Stimulated activated CD8-positive, alpha-beta memory T cell treated with anti-CD3 and anti-CD28 coated beads, Interleukin-4, amount 100 ng/mL, for 1 hour (primary cell): ENCODE measurements around the gene OSTF1.

Source experiments
- DNase-seq, 2 donors: peaks; one replicate each; pipeline ENCODE4 v3.0.0-alpha.2; 2020; ENCODE audit warnings: low read depth in 2 of 2, low spot score in 1 of 2

The OSTF1 gene, protein sequence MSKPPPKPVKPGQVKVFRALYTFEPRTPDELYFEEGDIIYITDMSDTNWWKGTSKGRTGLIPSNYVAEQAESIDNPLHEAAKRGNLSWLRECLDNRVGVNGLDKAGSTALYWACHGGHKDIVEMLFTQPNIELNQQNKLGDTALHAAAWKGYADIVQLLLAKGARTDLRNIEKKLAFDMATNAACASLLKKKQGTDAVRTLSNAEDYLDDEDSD

DNA sequence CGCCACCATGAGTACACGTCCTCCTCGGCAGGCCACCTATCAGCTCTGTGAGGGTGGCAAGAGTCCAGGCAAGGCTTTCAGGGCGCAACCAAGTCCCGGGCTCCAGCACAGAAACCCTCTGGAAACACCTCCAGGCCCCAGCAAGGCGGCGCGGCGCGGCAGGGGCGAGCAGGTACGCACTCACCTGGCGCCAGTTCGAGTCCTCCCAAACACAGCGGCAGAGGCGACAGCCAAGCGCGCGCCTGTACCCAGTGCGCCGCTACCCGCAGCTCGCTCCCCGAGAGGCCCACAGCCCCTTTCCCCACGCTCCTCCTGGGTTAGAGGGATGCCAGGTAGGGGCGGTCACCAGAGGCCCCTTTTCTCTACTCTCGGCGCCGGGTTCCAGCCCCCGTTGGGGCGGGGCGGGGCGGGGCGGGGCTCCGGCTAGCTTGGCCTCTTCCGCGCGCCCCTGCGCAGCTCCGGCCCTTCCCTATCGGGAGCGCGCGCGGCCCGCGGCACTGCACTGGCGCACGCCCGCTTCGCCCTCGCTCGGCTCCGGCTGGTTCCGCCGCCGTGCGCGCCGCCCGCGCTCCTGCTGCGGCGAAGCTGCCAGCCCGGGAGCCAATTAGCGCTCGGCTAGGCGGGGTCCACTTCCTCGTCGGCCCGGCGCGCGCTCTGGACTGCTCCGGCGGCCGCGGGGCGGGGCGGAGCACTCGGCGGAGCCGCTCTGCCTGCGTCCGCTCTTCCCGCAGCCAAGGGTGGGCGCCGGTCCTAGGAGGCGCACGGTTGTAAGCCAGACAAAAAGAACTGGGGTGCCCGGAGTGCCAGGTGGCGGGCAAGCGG is at the start of gene OSTF1, which contains the start of gene NMRK1:
OSTF1 (plus strand) TSS at position 691 of the 822 bp plus-strand sequence. CDS start 179 bp downstream, outside the sequence.
NMRK1 (minus strand) TSS at position 332 of the 822 bp plus-strand sequence. CDS start 5,040 bp downstream, outside the sequence.
- peak; percentile 76 to 85 for DNase-seq

DNA sequence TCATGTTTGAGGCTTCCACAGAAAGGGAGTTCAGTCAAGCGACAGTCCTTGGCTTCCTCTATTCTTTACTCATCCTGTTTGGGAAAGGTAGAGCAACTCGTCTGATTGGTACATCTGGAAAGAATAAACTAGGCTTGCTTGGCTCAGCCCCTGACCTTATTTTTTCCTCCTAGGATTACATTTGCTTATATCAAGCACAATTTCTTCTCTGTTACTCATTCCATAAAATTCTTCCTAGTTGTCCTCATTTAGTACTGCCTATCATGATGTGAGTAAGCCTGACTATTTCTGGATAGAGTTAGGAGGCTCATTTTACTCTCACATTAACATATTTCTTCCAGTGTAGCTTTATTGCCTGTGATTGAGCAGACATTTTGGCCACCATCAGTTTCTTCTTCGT is 49.3 kb upstream of the OSTF1 start:
- no peak for DNase-seq

DNA sequence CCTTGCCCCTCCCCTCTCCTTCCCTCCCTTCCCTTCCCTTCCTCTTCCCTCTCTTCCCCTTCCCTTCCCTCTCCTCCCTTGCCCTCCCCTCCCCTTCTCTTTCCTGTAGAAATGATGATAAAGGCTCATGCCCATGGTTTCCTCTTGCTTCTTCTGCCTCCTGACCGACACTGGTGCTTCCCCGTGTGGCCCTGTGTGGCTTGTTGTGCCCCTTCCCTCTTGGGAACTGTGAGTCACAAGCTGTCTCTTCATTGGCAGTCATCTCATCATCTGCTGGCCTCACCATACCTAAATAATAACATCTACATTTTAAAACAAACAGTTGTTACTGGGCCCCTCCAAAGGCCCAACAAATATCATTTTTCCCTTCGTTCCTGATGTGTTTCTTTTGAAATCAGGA is 48.5 kb upstream of the OSTF1 start:
- DNase-seq = no peak

DNA sequence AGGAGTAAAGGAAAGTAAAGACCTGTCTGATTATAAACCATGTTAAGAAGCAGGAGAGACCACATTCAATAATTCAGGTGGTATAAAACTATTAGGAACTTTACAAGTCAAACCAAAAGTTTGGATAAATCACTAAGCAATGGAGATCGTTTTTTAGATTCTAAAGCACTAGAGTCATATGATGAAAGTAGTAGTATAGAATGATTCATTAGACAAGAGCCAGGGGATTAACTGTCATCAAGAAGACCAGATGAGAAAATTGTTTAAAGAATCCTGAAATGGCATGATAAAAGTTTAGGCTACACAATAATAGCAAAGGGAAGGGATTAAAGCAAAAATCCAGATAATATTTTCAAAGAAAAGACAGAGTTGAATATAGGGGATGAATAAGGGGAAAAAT is 47.3 kb upstream of the OSTF1 start:
- no peak for DNase-seq

DNA sequence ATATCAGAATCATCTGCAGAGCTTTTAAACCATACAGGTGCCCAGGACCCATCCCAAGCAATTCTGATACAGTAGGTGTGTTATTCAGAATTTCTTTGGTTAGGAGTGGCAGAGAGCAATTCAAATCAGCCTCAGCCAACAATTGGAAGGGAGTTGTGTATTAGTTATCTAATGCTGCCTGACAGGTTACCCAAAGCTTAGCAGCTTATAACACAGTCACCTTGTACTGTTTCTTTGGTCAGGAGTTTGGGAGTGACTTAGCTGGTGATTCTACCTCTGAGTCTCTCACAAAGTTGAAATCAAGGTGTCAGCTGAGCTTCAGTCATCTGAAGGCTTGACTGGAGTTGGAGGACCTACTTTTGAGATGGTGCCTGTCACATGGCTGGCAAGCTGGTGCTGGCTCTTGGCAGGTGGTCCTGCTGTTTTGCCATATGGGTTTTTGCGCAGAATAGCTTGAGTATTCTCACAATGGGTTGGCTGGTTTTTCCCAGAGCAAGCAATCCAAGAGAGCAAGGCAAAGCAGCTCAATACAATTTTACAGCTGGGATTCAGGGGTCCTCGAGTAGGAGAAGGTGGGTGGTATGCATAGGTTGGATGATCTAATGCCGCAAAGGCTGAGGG is 41.5 kb upstream of the OSTF1 start:
- no peak for DNase-seq

DNA sequence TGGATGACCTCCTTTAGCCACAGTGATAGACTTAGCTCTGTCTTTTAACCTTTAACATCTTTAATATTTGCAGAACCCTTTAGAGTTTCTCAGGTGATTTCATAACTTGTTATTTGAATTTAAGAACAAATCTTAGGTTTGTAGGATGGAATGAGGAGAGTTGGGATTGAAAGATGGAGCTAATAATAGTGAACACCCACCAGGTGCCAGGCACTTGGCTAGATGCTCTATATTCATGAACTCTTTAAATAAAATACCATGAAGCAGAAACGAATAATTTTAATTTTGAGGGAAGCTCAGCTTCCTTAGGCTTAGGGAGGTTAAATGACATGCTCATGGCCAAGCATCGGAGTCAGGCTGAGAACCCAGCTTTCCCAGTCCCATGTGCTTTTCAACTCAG is 40.8 kb upstream of the OSTF1 start:
- no peak for DNase-seq

DNA sequence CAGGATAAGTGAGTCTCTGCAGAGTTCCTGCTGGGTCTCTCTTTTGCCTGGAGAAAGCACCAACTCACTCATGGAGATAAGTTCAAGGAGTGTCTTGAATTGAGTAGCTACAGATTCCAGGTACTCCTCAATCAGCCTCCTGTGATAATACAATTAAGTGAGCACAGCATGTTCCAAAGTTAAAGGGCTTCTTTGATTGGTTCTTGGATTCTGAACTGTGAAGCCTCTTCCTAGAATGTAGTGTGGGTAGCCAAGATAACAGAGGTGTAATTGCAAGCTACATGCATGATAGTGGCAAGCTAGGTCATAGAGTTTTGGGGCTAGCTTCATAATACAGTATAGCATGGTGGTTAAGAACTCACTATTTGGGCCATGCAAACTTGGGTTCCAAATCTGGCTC is 37.0 kb upstream of the OSTF1 start:
- DNase-seq = no peak

DNA sequence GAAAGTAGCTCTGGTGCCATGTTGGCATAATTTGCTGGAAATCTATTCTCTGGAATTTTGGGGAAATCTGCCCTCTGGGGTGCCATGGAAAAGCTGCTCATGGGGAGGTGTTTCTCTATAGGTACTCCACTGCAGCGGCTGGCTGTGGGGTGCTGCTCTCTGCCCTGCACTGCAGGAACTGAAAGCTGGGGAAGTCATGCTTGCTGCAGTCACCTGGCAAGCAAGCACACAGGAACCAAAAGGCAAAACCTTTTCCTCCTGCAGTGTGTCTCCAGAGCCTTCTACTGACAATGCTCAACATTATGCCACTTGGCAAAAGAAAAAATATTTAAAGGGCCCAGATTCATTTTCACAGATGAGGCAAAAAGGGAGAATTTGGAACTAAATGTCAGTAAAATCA is 34.4 kb upstream of the OSTF1 start:
- DNase-seq = no peak

DNA sequence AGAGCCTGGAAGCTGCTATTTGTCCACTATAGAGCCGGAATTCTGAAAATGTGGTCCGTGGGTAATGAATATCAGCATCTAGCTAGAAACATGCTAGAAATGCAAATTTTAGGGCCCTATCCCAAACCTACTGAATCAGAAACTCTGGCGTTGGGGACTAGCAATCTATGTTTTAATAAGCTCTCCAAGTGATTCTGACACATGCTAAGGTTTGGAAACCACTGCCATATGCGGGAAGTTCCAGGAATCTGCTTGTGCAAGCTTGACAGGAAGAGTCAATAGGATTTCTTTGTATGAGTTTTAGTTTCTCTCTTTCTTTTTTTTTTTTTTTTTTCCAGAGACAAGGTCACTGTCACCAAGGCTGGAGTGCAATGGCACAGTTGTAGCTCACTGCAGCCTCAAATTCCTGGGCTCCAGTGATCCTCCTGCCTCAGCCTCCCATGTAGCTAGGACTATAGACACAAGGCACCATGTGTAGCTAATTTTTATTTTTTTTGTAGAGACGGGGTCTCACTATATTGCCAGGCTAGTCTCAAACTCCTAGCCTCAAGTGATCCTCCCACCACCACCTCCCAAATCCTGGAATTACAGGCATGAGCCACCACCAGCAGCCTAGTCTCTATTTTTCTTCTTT is 33.8 kb upstream of the OSTF1 start:
- no peak for DNase-seq

DNA sequence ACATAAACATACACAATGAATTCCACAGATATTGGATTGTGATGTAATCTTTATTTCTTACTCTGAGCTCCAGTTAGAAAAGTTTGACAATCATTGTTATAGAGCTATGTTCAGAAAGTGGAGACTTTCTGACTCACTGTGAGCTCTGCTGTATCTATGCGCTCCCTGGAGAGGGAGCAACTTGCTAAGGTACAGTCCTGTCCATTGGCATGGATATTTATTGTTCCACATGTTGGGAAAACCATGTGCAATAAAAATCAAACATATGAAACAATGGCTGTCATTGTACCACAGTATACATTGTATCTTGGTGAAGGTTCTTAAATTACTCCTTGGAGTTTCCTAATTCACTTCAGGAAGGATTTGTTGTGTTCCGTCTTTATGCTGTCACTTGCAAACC is 27.1 kb upstream of the OSTF1 start:
- DNase-seq = no peak

DNA sequence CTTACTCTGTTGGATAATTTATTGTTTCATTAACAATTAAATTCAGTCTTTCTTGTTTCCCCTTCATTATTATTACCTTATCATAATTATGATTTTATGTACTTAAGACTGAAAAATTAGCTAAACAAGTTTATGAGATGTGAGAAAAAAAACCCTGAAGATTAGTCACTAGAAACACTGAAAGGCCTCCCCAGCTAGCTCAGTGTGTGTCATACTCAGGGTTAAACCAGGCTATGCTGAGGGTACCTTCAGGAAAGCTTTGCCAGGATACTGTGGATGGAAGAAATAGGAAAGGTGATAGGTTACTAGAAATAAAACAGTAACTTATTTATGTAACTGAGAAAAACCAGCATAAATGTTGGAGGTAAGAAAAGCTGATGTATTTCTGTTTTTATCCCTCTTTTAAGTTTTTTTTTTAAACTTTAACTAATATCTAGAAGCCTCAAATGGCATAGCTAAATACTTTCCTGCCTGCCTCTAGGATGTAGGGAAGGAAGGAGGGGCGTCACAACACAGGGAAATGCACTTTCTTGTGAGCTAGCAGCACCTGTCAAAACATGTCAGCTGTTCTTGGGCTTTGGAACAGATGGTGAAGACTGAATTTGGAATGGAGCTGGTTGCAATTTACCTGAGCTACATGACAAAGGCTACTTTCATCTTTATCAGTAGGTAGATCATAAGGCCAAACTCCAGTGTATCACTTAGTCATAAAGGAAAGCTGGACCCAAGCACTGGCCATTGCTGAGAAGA is 24.6 kb upstream of the OSTF1 start:
- no peak for DNase-seq

DNA sequence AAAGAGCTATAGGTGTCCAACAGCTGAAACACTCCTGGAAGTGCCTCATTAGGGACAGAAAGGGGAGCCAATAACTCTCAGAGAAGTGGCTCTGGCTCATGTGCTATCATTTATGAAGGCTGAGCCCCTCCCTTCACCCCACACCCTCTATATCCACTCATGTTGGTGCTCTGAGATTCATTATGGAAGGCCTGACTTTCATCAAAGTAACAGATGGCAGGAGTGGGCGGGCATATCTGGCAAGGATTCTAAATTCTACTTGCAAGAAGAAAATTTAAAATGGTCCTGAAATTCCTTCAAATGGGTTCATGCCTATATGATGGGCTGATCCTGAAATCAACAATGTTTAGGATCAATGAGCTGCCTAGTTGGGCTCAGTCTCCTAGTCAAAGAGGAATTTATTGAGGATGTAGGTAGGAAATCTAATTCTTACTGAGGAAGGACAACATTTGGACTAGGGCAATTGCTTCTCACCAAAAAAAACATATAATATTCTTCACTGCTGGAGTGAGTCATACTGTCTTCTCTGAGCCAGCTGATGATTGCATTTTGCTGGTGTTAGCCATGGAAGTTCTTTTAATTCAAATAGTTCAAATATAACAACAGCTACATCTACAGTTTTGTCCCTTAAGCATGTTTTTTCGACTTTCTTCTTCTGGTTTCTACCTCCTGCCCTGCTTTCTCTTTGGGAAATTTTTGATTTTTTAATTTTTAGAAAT is 23.8 kb upstream of the OSTF1 start:
- DNase-seq = no peak

DNA sequence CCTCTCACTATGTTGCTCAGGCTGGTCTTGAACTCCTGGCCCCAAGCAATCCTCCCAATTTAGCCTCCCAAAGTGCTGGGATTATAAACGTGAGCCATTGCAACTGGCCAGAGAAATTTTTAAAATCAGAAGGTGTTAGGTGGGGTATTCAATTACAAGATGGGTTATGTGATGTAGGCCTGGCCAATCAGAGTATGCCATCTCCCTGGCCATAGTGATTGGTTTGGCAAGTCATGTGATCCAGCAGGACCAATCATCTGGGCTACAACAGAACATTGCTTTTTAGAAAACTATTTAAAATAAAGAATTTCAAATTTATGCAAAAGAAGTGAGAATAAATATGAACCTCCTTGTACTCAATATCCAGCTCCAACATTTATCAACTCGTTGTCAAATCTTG is 22.8 kb upstream of the OSTF1 start:
- no peak for DNase-seq

DNA sequence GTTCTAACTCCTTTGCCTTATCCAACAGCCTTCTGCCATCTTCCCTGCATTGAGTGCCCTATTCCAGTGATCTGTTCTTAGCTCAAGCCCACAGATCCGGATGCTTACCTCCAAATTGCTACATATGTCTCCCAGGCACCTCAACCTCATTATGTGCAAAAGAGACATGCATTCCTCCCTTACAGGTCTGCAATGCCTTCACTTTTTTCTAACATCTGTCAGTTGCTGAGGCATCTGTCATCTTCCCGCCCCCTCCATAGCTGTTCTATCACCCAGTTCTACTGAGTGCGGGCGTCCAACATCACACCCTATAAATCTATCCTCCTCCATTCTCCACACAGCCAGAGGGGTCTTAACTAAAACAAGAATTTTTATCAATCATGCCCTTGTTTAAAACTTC is 20.4 kb upstream of the OSTF1 start:
- DNase-seq = no peak

DNA sequence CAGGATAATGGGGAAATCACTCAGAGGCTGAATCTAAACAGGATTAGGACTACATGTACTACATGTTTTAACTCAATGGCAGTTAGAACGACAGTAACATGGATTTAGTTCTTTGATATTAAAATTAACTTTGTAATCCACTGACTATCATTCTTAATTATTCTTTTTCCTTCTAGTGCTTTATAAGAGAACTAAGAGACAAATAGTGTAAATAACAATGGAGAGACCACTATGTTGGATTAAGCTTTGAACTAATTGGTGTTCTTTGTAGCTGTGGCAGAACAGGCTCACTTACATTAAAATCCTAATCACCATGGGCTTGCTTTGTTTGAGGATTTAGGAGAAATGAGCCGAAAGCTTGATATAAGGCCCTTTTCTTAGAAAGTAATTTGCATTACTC is 19.1 kb upstream of the OSTF1 start:
- DNase-seq = no peak

DNA sequence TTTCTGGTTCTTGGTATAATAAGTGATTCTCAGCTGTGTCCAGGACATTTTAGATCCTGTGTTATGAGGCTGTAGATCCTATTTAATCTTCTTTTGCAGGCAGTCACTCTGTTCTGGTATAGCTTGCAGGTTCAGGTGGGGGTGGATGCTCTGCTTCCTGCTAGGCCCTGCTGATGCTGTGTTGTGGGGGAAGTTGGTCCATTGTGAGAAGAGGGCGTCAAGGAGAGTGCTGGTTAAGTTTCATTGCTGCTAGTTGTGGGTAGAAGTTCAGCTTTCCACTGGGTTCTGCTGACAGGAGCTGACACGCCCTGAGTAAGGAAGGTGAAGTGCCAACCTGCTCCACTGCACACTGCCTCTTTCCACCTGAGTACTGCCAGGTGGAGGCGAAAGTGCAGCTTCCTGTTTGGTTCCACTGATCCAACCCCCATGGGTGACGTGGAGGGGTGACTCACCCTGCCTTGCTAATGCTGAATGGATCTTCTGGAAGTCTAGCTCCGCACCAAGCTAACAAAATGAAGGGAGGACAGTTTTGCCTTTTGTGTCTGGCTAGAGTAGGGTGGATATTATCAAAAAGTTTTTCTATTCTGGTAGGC is 16.7 kb upstream of the OSTF1 start:
- DNase-seq = peak in 1 of 2 donors; percentile 24

DNA sequence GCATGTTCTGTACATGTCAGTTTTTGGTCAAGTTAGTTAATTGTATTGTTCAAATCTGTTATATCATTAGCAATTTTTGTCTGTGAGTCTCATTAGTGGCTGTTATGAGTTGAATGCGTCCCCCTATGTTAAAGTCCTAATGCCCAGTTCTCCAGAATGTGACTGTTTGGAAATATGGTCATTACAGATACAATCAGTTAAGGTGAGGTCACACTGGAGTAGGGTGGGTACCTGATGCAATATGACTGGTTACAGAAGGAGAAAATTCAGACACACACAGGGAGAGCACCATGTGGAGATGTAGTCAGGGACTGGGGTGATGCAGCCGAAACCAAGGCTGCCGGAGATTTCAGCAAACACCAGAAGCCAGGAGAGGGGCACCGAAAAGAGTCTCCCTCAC is 15.4 kb upstream of the OSTF1 start:
- no peak for DNase-seq

DNA sequence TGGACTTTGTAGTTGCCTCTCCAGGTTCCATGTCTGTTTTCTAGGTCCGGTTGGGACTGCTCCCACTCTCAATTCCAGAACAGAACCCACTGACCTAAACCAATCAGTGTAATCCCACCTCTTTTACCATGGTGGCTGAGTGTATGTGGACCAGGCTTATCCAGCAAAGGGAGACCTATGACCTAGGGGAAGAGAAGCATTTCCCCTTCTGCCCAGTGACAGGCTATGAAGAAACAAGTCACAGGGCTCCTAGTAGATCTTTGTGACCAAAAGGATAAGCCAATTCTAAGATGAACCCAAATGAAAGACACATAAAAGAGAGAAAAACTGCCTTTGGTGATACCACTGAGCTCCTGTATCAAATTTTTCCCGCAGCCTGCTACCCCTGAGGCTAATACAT is 6.7 kb upstream of the OSTF1 start:
- no peak for DNase-seq

DNA sequence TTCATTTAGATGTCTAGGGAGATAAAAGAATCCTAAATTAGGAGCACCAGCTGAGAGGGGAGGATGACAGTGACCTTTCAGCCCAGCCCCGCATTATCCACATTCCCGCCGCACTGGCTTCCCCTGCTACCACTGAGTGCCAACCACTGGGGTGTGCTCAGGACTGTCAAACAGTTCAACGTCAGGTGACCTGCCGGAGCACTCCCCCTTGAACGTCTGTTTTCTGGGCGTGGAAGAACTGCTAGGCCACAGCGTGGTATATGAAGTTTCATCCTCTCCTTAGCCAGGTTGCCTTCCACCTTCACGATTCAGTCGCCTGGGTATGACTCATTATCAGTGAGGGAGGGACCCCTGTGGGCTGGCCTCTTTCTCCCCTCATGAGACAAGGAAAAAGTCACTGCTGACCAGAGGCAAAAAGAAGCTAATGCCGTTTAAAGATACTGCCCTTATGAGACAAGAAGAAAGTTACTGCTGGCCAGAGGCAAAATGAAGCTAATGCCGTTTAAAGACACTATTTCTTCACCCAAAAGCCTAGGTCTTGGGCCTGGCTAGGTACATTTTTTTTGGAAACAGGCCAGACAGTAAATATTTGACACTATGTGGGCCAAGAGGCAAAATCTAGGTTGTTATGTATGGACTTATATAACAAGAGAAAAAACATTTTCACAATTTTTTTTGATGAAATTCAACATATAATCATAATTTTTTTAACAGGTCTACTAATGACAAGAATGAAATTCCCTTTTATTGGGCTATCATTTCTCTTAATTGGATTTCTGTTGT is 4.9 kb upstream of the OSTF1 start:
- peak in 1 of 2 donors; percentile 21 for DNase-seq
